Caco-2 (cell line): ENCODE measurements around the gene OSBPL2. TPM values are rescaled to one million over a fixed set of nuclear protein-coding genes. Genes with fewer than 3 reads are reported as not detected.

Experiments used
- BruUV-seq: library from RNA; stranded (reverse); fragments of 400-500 nt; replicated peaks from 2 replicates; lab custom pipeline; 2021; lab: Mats Ljungman, UMichigan
- CTCF ChIA-PET: fragments of 300-600 bp; sonication (Branson Sonifier 250); formaldehyde crosslinking; loops from one replicate; lab custom pipeline; 2022; ENCODE audit warnings: antibody characterized with exemption; lab: Charles Lee
- POLR2A ChIA-PET: fragments of 300-600 bp; sonication (Branson Sonifier 250); formaldehyde crosslinking; loops from one replicate; lab custom pipeline; 2022; ENCODE audit warnings: antibody characterized with exemption; lab: Charles Lee
- DNase-seq, 2 experiments: peaks; one replicate each; pipeline versions ENCODE4 v3.0.0 to v3.0.0-alpha.2; 2020 to 2022
- H3K27me3 ChIP-seq: replicated peaks from 2 replicates; pipeline ENCODE4 v1.6.0; 2011; ENCODE audit warnings: low read length; ENCODE audit not compliant: control insufficient read depth, insufficient read depth
- H3K36me3 ChIP-seq: 2 replicates; pipeline ENCODE4 v1.5.1; 2011; ENCODE audit warnings: low read length; ENCODE audit not compliant: control insufficient read depth, insufficient read depth
- H3K4me1 ChIP-seq: fragments of 250-450 bp; sonication (Bioruptor Pico); 2 replicates; pipeline ENCODE4 v1.5.1; 2020; ENCODE audit warnings: mild to moderate bottlenecking
- H3K4me3 ChIP-seq: 2 replicates; pipeline ENCODE4 v1.5.1; 2011; ENCODE audit warnings: low read depth, mild to moderate bottlenecking, control low read depth, low read length
- H3K9me3 ChIP-seq: fragments of 250-450 bp; sonication (Bioruptor Pico); 2 replicates; pipeline ENCODE4 v1.5.1; 2020; ENCODE audit warnings: mild to moderate bottlenecking, moderate library complexity
- H3K27ac Mint-ChIP-seq: one replicate; pipeline ENCODE4 v1.8.0; 2022; ENCODE audit warnings: mixed read lengths; ENCODE audit not compliant: unreplicated experiment
- H3K27me3 Mint-ChIP-seq: one replicate; pipeline ENCODE4 v1.8.0; 2022; ENCODE audit warnings: mixed read lengths; ENCODE audit not compliant: insufficient read depth, unreplicated experiment
- H3K36me3 Mint-ChIP-seq: one replicate; pipeline ENCODE4 v1.8.0; 2022; ENCODE audit warnings: mild to moderate bottlenecking, mixed read lengths; ENCODE audit not compliant: insufficient read depth, unreplicated experiment
- H3K4me1 Mint-ChIP-seq: one replicate; pipeline ENCODE4 v1.8.0; 2022; ENCODE audit warnings: low read depth, mixed read lengths; ENCODE audit not compliant: unreplicated experiment
- H3K4me3 Mint-ChIP-seq: one replicate; pipeline ENCODE4 v1.8.0; 2022; ENCODE audit warnings: mild to moderate bottlenecking, moderate library complexity, mixed read lengths; ENCODE audit not compliant: unreplicated experiment
- H3K9me3 Mint-ChIP-seq: one replicate; pipeline ENCODE4 v1.8.0; 2022; ENCODE audit warnings: mixed read lengths; ENCODE audit not compliant: unreplicated experiment
- intact Hi-C: fragments of 100-400 bp; cut with micrococcal nuclease; formaldehyde crosslinking; loops from one replicate; pipeline ENCODE4 v1.10.0; 2022; ENCODE audit not compliant: unreplicated experiment
- total RNA-seq: library from RNA; stranded (reverse); gene quantifications from 2 replicates; pipeline ENCODE4 v1.2.3, GENCODE V29; 2022
- TF ChIP-seq, protein P1 (sequence below), 2 experiments: fragments of 200-600 bp in 1 of 2; IDR thresholded peaks; 1 replicate in 1 of 2; 2 replicates in 1 of 2; pipeline versions ENCODE4 v1.5.1 to v1.8.0; 2011 to 2022; ENCODE audit warnings: antibody characterized with exemption in 1 of 2, control low read depth in 1 of 2, inconsistent platforms in 1 of 2, low read depth in 1 of 2, low read length in 1 of 2, mild to moderate bottlenecking in 1 of 2, moderate library complexity in 1 of 2; ENCODE audit not compliant: insufficient read depth in 1 of 2, severe bottlenecking in 1 of 2, unreplicated experiment in 1 of 2

The OSBPL2 gene
- total RNA-seq, 1 experiment from 2014 or later, result 132 TPM

DNA sequence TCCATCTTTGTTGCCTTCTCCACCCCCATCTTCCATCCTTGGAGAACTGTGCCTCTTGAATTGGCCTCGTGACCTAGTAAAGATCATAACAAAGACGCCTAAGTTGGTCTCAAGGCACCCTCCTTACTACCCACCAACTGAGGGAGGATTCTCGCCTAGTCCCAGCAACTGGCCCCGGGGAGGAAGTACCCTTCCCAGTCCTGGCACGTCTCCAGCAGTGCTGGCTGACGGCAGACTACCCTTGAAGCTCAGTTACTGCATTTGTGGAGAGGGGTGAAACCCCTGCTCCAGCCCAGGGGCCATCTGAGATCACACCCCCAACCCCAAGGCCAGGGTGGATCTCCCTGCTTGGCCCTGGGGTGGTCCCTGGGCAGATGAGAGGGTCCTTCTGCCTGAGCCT lies 2.1 kb upstream of the OSBPL2 start:
- CTCF ChIA-PET, result no interaction called here
- H3K36me3 ChIP-seq, result peaks cover 2% of the 10 kb centered on the region; the same call in 1 of the 2 replicates
- intact Hi-C loops, result loop anchor here (5.0 kb wide), 2 partner anchors 94 to 131 kb away; partner anchors contain the start of genes LAMA5, PSMA7 and SS18L1
- Mint-ChIP-seq H3K4me3 (no peak overlapping the region), H3K4me1 (peaks cover 7% of the 10 kb centered on the region), H3K9me3 (no peaks in the 10 kb centered on the region), H3K36me3 (peaks cover 30% of the 10 kb centered on the region), H3K27ac (no peak overlapping the region), H3K27me3 (no peaks in the 10 kb centered on the region)
- no peaks in the 10 kb centered on the region for H3K27me3 ChIP-seq
- POLR2A ChIA-PET, result no interaction called here
- no peak for DNase-seq
- H3K4me1 ChIP-seq, result peaks cover 11% of the 10 kb centered on the region
- no TSS peak for BruUV-seq
- H3K9me3 ChIP-seq, result no peaks in the 10 kb centered on the region
- TF ChIP-seq, protein P1, sequence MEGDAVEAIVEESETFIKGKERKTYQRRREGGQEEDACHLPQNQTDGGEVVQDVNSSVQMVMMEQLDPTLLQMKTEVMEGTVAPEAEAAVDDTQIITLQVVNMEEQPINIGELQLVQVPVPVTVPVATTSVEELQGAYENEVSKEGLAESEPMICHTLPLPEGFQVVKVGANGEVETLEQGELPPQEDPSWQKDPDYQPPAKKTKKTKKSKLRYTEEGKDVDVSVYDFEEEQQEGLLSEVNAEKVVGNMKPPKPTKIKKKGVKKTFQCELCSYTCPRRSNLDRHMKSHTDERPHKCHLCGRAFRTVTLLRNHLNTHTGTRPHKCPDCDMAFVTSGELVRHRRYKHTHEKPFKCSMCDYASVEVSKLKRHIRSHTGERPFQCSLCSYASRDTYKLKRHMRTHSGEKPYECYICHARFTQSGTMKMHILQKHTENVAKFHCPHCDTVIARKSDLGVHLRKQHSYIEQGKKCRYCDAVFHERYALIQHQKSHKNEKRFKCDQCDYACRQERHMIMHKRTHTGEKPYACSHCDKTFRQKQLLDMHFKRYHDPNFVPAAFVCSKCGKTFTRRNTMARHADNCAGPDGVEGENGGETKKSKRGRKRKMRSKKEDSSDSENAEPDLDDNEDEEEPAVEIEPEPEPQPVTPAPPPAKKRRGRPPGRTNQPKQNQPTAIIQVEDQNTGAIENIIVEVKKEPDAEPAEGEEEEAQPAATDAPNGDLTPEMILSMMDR (IDR thresholded peaks at IDR 0.05; ENCODE audit: insufficient read depth in 1 of 2, low read depth in 1 of 2, low read length in 1 of 2, severe bottlenecking in 1 of 2, unreplicated experiment in 1 of 2), result no peak
- H3K4me3 ChIP-seq, result no peak overlapping the region

DNA sequence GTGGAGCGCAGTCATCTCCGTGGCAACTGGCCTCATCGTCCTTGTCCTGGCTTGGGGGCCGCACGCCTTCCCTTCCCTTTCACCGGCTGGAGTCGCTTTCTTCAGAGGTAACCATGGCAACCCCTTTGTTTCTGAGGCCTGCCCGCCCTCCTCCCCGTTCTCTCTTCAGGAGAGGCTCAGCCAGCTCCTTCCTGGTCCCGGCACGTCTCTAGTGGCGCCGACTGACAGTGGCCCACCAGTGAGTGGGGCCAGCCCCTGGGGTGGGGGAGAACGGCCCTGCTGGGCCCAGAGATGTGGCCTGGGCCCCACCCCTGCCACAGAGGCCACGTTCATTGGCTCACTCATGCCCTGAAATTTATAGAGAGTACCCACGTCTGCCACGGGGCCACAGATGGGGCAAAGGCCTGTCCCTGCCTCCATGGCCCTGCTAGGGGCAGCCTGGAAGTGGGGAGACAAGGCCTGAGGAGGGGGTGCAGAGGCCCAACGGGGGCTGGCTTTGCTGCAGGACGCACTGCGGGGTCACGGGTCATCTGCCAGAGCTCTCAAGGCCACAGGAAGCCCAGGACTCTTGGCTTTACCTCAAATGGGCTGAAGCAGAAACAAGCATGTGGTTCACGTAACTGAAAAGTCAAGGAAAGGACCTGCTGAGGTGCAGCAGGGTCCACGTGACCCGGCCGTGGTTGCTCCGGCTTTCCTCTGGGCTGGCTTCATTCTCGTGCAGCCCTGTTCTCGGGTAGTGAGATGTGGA lies 1.4 kb upstream of the OSBPL2 start:
- Histone ChIP-seq H3K27me3 (no peaks in the 10 kb centered on the region), H3K9me3 (no peaks in the 10 kb centered on the region), H3K36me3 (peaks cover 2% of the 10 kb centered on the region; the same call in 1 of the 2 replicates), H3K4me3 (no peak overlapping the region), H3K4me1 (peaks cover 11% of the 10 kb centered on the region)
- Mint-ChIP-seq H3K4me1 (peaks cover 7% of the 10 kb centered on the region), H3K4me3 (no peak overlapping the region), H3K27ac (no peak overlapping the region), H3K27me3 (no peaks in the 10 kb centered on the region), H3K36me3 (peaks cover 38% of the 10 kb centered on the region), H3K9me3 (no peaks in the 10 kb centered on the region)
- intact Hi-C loops, result loop anchor here (5.0 kb wide), 2 partner anchors 95 to 130 kb away; partner anchors contain the start of genes LAMA5, PSMA7 and SS18L1
- no TSS peak for BruUV-seq
- CTCF ChIA-PET, result interaction anchor here (0.7 kb wide), 1 partner anchor 1425 kb away, joined by 5 read pairs; no protein-coding TSS in a partner anchor
- peak in 1 of 2 experiments; percentile 57 for DNase-seq
- POLR2A ChIA-PET, result no interaction called here
- TF ChIP-seq, protein P1 (IDR thresholded peaks at IDR 0.05; ENCODE audit: insufficient read depth in 1 of 2, low read depth in 1 of 2, low read length in 1 of 2, severe bottlenecking in 1 of 2, unreplicated experiment in 1 of 2), result no peak

DNA sequence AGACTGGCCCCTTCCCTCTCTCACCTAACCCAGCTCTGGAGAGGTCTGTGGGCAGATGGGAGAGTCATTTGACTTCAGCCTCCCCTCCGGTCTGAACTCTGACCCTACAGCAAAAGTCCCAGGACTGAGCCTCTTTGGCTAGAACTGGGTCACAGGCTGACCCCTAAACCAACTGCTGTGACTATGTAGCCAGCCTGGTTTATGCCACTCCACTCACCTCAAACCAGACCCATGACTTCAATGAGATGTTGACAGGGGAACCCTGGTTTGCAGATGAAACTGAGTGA lies 864 bp upstream of the OSBPL2 start:
- peaks cover 11% of the 10 kb centered on the region for H3K4me1 ChIP-seq
- DNase-seq, result no peak
- intact Hi-C loops, result loop anchor here (5.0 kb wide), 2 partner anchors 95 to 130 kb away; partner anchors contain the start of genes LAMA5, PSMA7 and SS18L1
- no peak overlapping the region for H3K4me3 ChIP-seq
- ChIA-PET POLR2A (no interaction called here), CTCF (interaction anchor here (0.7 kb wide), 1 partner anchor 341 kb away, joined by 3 read pairs; no protein-coding TSS in a partner anchor)
- TF ChIP-seq, protein P1 (IDR thresholded peaks at IDR 0.05; ENCODE audit: insufficient read depth in 1 of 2, low read depth in 1 of 2, low read length in 1 of 2, severe bottlenecking in 1 of 2, unreplicated experiment in 1 of 2), result no peak
- Mint-ChIP-seq H3K27ac (peak overlapping the region; percentile 75), H3K27me3 (no peaks in the 10 kb centered on the region), H3K4me1 (peaks cover 7% of the 10 kb centered on the region), H3K4me3 (peak overlapping the region; percentile 67), H3K9me3 (no peaks in the 10 kb centered on the region), H3K36me3 (peaks cover 43% of the 10 kb centered on the region)
- no TSS peak for BruUV-seq
- peaks cover 3% of the 10 kb centered on the region; the same call in 1 of the 2 replicates for H3K36me3 ChIP-seq
- no peaks in the 10 kb centered on the region for H3K27me3 ChIP-seq
- no peaks in the 10 kb centered on the region for H3K9me3 ChIP-seq
